H1 (cell line): Measurements from ENCODE around the gene MEF2C.

Experiments used
- CEBPB ChIP-seq: IDR thresholded peaks from 2 replicates; pipeline ENCODE4 v1.6.1; 2012; ENCODE audit warnings: low read depth, low read length
- EGR1 ChIP-seq: IDR thresholded peaks from 2 replicates; pipeline ENCODE4 v1.6.1; 2011; ENCODE audit warnings: low read depth, low read length, borderline replicate concordance
- EZH2 ChIP-seq: fragments of 200-600 bp; sonication (generic); IDR thresholded peaks from 2 replicates; pipeline ENCODE4 v1.7.1; 2012; ENCODE audit warnings: low read depth, mild to moderate bottlenecking, moderate library complexity, low read length, inconsistent platforms; ENCODE audit not compliant: severe bottlenecking
- POLR2A ChIP-seq, 2 experiments: IDR thresholded peaks; 1 replicate in 1 of 2; 2 replicates in 1 of 2; pipeline ENCODE4 v1.6.1; 2011; ENCODE audit warnings: low read depth in 2 of 2, low read length in 2 of 2, mild to moderate bottlenecking in 2 of 2; ENCODE audit errors: control extremely low read depth in 1 of 2
- POLR2AphosphoS5 ChIP-seq: IDR thresholded peaks from 2 replicates; pipeline ENCODE4 v1.6.1; 2011; ENCODE audit warnings: low read depth, low read length
- SRF ChIP-seq: IDR thresholded peaks from 2 replicates; pipeline ENCODE4 v1.6.1; 2011; ENCODE audit warnings: mild to moderate bottlenecking, low read depth, low read length, moderate library complexity
- TAF7 ChIP-seq: optimal IDR thresholded peaks from 2 replicates; pipeline ENCODE3; 2011; ENCODE audit warnings: low read depth, mild to moderate bottlenecking, inconsistent platforms, low read length, moderate library complexity, borderline replicate concordance
- TEAD4 ChIP-seq: IDR thresholded peaks from 2 replicates; pipeline ENCODE4 v1.6.1; 2012; ENCODE audit warnings: low read depth, low read length, inconsistent platforms, mixed read lengths
- YY1 ChIP-seq: IDR thresholded peaks from 2 replicates; pipeline ENCODE4 v1.6.1; 2011; ENCODE audit warnings: low read depth, mild to moderate bottlenecking, low read length
- ZNF274 ChIP-seq: IDR thresholded peaks from 2 replicates; pipeline ENCODE4 v1.7.0; 2012; ENCODE audit warnings: low read length, borderline replicate concordance; ENCODE audit errors: extremely low read depth
- TF ChIP-seq, protein P1 (sequence below), 3 experiments: IDR thresholded peaks; 1 replicate in 2 of 3; 2 replicates in 1 of 3; pipeline versions ENCODE4 v1.5.1 to v1.6.1; 2011; ENCODE audit warnings: low read length in 3 of 3, mild to moderate bottlenecking in 3 of 3, inconsistent platforms in 2 of 3, low read depth in 1 of 3, moderate library complexity in 1 of 3; ENCODE audit not compliant: insufficient read depth in 1 of 3; ENCODE audit errors: control extremely low read depth in 1 of 3

DNA sequence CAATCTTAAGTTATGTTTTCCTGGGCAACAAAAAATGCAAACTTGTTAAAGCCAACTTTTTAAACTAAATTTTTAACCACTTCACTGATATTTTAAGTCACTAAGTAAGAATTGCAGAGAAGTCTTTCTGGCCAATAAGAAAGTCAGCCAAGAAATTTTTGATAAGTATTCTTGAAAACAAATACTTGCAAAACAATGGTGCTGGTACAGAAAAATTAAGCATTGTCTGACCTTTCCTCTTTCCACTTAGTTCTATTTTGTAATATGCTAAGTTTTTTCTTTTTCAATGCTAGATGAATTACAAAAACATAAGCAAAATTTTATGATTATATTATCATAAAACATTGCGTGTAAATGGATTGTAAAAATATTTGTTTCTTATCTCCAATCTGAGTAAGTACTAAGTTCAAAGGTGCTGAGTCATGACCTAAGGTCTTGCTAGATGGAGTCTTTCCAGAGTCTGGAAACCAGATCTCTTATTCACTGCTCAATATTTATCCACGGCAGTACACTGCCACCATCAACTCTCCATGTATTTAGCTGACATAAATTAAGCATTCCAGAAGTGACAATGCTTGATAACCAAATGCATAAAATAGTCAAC lies 139.7 kb downstream of the MEF2C start:
- no peak for TF ChIP-seq ZNF274
- TF ChIP-seq, protein P1, sequence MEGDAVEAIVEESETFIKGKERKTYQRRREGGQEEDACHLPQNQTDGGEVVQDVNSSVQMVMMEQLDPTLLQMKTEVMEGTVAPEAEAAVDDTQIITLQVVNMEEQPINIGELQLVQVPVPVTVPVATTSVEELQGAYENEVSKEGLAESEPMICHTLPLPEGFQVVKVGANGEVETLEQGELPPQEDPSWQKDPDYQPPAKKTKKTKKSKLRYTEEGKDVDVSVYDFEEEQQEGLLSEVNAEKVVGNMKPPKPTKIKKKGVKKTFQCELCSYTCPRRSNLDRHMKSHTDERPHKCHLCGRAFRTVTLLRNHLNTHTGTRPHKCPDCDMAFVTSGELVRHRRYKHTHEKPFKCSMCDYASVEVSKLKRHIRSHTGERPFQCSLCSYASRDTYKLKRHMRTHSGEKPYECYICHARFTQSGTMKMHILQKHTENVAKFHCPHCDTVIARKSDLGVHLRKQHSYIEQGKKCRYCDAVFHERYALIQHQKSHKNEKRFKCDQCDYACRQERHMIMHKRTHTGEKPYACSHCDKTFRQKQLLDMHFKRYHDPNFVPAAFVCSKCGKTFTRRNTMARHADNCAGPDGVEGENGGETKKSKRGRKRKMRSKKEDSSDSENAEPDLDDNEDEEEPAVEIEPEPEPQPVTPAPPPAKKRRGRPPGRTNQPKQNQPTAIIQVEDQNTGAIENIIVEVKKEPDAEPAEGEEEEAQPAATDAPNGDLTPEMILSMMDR (IDR thresholded peaks at IDR 0.05; ENCODE audit: control extremely low read depth in 1 of 3, insufficient read depth in 1 of 3, low read depth in 1 of 3, low read length in 3 of 3), result no peak
- TF ChIP-seq YY1, result no peak
- TF ChIP-seq SRF, result no peak
- no peak for TF ChIP-seq EGR1
- TF ChIP-seq POLR2A (IDR thresholded peaks at IDR 0.05; ENCODE audit: control extremely low read depth in 1 of 2, low read depth in 2 of 2, low read length in 2 of 2), result no peak
- no peak for TF ChIP-seq EZH2
- TF ChIP-seq CEBPB, result no peak
- no peak for TF ChIP-seq TEAD4
- no peak for TF ChIP-seq POLR2AphosphoS5
- TF ChIP-seq TAF7, result no peak
